Neutrophil (primary cell): ENCODE results near the gene EZR.

Experiments used
- H3K27ac ChIP-seq: fragments of 200-600 bp; sonication (generic); 2 replicates; pipeline ENCODE4 v1.5.1; 2016; ENCODE audit warnings: mild to moderate bottlenecking, moderate library complexity
- H3K27me3 ChIP-seq: fragments of 200-600 bp; sonication (generic); 2 replicates; pipeline ENCODE4 v1.6.0; 2016; ENCODE audit warnings: mild to moderate bottlenecking
- H3K36me3 ChIP-seq: fragments of 200-600 bp; sonication (generic); 2 replicates; pipeline ENCODE4 v1.5.1; 2017
- H3K4me1 ChIP-seq, 2 experiments: fragments of 200-600 bp in 1 of 2; sonication (generic) in 1 of 2; 1 replicate in 1 of 2; 2 replicates in 1 of 2; pipeline versions ENCODE4 v1.5.1 to v1.6.1; 2013 to 2016; ENCODE audit warnings: low read depth in 1 of 2, low read length in 1 of 2, mild to moderate bottlenecking in 1 of 2, moderate library complexity in 1 of 2; ENCODE audit not compliant: control insufficient read depth in 1 of 2, insufficient read depth in 1 of 2
- H3K4me3 ChIP-seq, 2 experiments: fragments of 200-600 bp in 1 of 2; sonication (generic) in 1 of 2; 1 replicate in 1 of 2; 2 replicates in 1 of 2; pipeline ENCODE4 v1.5.1; 2013 to 2016; ENCODE audit warnings: low read depth in 1 of 2, low read length in 1 of 2, mild to moderate bottlenecking in 1 of 2, moderate library complexity in 1 of 2
- H3K9me3 ChIP-seq: fragments of 200-600 bp; sonication (generic); 2 replicates; pipeline ENCODE4 v1.5.1; 2016
- TF ChIP-seq, protein P1 (sequence below): fragments of 200-600 bp; sonication (generic); IDR thresholded peaks from 2 replicates; pipeline ENCODE4 v1.5.1; 2016; ENCODE audit warnings: antibody characterized with exemption

The EZR gene

GRCh38 chr6:158769234-158769770 is 49.9 kb downstream of the EZR start:
- no peaks in the 10 kb centered on the region for H3K9me3 ChIP-seq
- H3K4me1 ChIP-seq, result no peaks in the 10 kb centered on the region
- TF ChIP-seq, protein P1, sequence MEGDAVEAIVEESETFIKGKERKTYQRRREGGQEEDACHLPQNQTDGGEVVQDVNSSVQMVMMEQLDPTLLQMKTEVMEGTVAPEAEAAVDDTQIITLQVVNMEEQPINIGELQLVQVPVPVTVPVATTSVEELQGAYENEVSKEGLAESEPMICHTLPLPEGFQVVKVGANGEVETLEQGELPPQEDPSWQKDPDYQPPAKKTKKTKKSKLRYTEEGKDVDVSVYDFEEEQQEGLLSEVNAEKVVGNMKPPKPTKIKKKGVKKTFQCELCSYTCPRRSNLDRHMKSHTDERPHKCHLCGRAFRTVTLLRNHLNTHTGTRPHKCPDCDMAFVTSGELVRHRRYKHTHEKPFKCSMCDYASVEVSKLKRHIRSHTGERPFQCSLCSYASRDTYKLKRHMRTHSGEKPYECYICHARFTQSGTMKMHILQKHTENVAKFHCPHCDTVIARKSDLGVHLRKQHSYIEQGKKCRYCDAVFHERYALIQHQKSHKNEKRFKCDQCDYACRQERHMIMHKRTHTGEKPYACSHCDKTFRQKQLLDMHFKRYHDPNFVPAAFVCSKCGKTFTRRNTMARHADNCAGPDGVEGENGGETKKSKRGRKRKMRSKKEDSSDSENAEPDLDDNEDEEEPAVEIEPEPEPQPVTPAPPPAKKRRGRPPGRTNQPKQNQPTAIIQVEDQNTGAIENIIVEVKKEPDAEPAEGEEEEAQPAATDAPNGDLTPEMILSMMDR, result no peak
- H3K36me3 ChIP-seq, result peaks cover 100% of the 10 kb centered on the region
- no peak overlapping the region for H3K4me3 ChIP-seq
- no peaks in the 10 kb centered on the region for H3K27me3 ChIP-seq
- H3K27ac ChIP-seq, result no peak overlapping the region

DNA sequence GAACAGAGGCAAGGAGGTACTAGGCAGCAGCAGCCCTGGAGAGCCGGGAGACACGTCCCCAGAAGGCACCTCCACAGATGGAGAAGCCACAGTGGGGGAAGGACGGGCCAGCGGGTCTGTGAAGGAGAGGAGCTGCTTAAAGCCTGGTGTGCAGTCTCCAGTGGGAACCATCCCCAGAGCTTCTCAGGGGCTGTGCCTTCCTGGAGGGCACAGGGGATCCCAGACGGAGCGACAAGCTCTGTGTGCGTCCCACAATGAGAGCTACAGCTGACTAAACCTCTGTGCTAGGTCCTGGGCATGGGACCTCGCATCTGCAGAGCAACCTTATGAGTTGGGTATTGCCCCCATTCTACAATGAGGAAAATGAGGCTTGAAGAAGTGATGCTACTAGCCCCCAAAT is 50.7 kb downstream of the EZR start:
- Histone ChIP-seq H3K9me3 (no peaks in the 10 kb centered on the region), H3K36me3 (peaks cover 100% of the 10 kb centered on the region), H3K4me1 (no peaks in the 10 kb centered on the region), H3K27ac (no peak overlapping the region), H3K4me3 (no peak overlapping the region), H3K27me3 (no peaks in the 10 kb centered on the region)
- TF ChIP-seq, protein P1, result no peak

DNA sequence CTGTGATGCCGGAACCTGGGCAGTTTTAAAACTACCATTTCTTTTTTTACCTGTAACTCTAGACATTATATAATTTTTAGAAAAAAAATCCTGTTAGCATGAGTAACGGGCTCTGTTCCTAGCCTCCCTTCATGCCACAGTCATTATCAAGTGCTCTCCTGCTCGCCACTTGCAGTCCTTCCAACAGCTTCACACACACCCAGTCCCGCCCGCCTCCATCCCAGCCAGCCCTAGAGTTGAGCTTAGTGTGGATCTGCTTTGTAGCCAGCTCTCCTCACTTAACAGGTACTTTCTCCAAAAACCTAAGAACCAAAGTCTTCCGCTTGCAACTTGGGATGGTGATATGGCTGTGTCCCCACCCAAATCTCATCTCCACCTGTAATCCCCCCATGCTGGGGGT is 51.5 kb downstream of the EZR start:
- Histone ChIP-seq H3K36me3 (peaks cover 100% of the 10 kb centered on the region), H3K4me3 (no peak overlapping the region), H3K27me3 (no peaks in the 10 kb centered on the region), H3K9me3 (no peaks in the 10 kb centered on the region), H3K4me1 (no peaks in the 10 kb centered on the region), H3K27ac (no peak overlapping the region)
- TF ChIP-seq, protein P1, result no peak

DNA sequence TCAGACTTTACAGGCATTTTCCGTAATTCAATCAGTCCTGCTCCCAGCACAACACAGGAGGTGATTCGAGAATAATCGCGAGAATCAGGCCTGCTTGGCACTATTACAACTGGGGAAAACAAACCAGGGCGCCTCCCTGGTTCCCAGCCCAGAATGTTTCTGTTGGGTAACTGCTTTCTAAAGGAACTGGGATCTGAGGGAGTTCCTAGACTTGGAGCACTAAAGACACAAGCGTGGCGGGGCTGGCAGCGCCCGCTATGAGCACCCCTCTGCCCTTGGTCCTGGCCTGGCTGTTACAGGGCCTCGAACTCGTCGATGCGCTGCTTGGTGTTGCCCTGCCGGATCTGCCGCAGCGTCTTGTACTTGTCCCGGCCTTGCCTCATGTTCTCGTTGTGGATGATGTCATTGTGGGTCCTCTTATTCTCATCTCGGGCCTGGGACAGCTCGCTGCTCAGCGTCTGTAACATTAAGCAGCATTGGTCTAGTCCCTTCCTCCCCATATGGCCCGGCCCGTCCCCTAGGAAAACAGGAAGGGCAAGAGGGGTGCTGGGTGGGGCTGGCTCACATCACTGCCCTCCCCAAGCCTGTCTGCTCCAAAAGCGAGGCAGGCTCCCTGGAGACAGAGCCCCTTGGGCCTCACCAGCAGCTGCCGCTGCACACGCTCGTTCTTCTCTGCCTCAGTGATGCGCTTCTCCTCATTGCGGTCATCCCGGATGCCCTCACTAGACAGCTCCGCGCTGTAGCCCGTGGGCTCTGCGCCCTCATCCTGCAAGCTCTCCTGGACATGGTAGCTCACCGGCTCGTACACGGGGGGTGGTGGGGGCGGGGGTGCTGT is 52.3 kb downstream of the EZR start:
- H3K4me3 ChIP-seq, result no peak overlapping the region
- H3K27ac ChIP-seq, result no peak overlapping the region
- H3K4me1 ChIP-seq, result no peaks in the 10 kb centered on the region
- TF ChIP-seq, protein P1, result no peak
- H3K9me3 ChIP-seq, result no peaks in the 10 kb centered on the region
- H3K27me3 ChIP-seq, result no peaks in the 10 kb centered on the region
- peaks cover 100% of the 10 kb centered on the region for H3K36me3 ChIP-seq

- H3K27ac ChIP-seq, result no peak overlapping the region
- no peaks in the 10 kb centered on the region for H3K9me3 ChIP-seq
- no peaks in the 10 kb centered on the region for H3K27me3 ChIP-seq
- peaks cover 100% of the 10 kb centered on the region for H3K36me3 ChIP-seq
- no peaks in the 10 kb centered on the region for H3K4me1 ChIP-seq
- no peak overlapping the region for H3K4me3 ChIP-seq
- TF ChIP-seq, protein P1, result no peak
Measured at GRCh38 chr6:158765499-158766068, 53.6 kb downstream of the EZR start.
